ENCODE data around the gene THNSL1. TPM values are rescaled to one million over a fixed set of nuclear protein-coding genes. Genes with fewer than 3 reads are reported as not detected.
A peak's percentile ranks its signal among the peaks of the same experiment; 100 is the strongest.

Gene THNSL1
- total RNA-seq, 1 donor from 2014 or later: 6.5 TPM

DNA sequence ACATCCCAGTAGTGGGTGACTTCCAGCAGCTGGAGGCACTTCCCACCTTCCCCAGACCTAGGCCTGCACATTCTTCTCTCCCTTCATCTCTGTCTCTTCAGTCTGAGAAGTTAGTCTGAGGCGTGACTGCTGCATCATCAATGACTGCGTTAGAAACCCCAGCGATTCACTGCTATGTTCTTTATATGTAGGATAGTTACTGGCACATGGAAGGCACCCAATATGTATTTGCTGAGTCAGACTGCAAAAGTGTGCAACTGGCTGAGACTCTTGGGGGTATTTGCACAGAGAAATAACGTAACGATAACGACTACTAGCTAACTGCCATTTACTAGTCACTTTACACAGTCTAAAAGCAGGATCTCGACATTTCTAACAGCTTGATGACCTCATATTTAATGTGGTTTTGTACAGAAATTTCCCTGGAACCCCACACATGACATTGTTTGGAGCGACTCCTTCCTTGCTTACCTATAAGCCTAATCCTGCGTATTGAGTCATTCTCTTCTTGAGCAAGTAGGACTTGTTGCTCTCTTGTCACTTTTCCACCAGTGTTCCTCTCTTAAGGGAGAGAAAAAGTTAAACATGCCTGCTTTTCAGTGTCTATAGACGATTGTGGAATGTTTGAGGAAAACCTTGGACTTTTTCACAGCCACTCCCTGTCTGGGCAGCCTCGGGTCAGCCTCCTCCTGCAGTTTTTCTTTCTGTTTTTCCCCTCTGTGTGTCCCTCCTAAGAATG lies 45.5 kb downstream of the THNSL1 start:
- H3K9me3 Mint-ChIP-seq (ENCODE audit: low read depth): no peaks in the 10 kb centered on the region
- no peak overlapping the region for H3K4me3 Mint-ChIP-seq (ENCODE audit: low read depth)
- no peaks in the 10 kb centered on the region for H3K36me3 Mint-ChIP-seq (ENCODE audit: insufficient read depth)
- TF ChIP-seq, protein P1, sequence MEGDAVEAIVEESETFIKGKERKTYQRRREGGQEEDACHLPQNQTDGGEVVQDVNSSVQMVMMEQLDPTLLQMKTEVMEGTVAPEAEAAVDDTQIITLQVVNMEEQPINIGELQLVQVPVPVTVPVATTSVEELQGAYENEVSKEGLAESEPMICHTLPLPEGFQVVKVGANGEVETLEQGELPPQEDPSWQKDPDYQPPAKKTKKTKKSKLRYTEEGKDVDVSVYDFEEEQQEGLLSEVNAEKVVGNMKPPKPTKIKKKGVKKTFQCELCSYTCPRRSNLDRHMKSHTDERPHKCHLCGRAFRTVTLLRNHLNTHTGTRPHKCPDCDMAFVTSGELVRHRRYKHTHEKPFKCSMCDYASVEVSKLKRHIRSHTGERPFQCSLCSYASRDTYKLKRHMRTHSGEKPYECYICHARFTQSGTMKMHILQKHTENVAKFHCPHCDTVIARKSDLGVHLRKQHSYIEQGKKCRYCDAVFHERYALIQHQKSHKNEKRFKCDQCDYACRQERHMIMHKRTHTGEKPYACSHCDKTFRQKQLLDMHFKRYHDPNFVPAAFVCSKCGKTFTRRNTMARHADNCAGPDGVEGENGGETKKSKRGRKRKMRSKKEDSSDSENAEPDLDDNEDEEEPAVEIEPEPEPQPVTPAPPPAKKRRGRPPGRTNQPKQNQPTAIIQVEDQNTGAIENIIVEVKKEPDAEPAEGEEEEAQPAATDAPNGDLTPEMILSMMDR (IDR thresholded peaks at IDR 0.05; ENCODE audit: unreplicated experiment): no peak
- peak overlapping the region; percentile 90 for H3K27ac Mint-ChIP-seq
- no peaks in the 10 kb centered on the region for H3K27me3 Mint-ChIP-seq
- DNase-seq (ENCODE audit: low spot score, unreplicated experiment): no peak
- peaks cover 19% of the 10 kb centered on the region for H3K4me1 Mint-ChIP-seq (ENCODE audit: low read depth)

- H3K27me3 Mint-ChIP-seq: no peaks in the 10 kb centered on the region
- no peak overlapping the region for H3K27ac Mint-ChIP-seq
- H3K4me3 Mint-ChIP-seq (ENCODE audit: low read depth): no peak overlapping the region
- DNase-seq (ENCODE audit: low spot score, unreplicated experiment): no peak
- TF ChIP-seq, protein P1 (IDR thresholded peaks at IDR 0.05; ENCODE audit: unreplicated experiment): no peak
- H3K9me3 Mint-ChIP-seq (ENCODE audit: low read depth): no peaks in the 10 kb centered on the region
- peaks cover 17% of the 10 kb centered on the region for H3K4me1 Mint-ChIP-seq (ENCODE audit: low read depth)
- no peaks in the 10 kb centered on the region for H3K36me3 Mint-ChIP-seq (ENCODE audit: insufficient read depth)
These were observed 46.7 kb downstream of the THNSL1 start for GRCh38 chr10:25063157-25063556.

- Mint-ChIP-seq H3K4me3 (ENCODE audit: low read depth) (no peak overlapping the region), H3K27ac (no peak overlapping the region), H3K9me3 (ENCODE audit: low read depth) (no peaks in the 10 kb centered on the region), H3K27me3 (no peaks in the 10 kb centered on the region), H3K4me1 (ENCODE audit: low read depth) (peaks cover 17% of the 10 kb centered on the region), H3K36me3 (ENCODE audit: insufficient read depth) (no peaks in the 10 kb centered on the region)
- TF ChIP-seq, protein P1 (IDR thresholded peaks at IDR 0.05; ENCODE audit: unreplicated experiment): no peak
- no peak for DNase-seq (ENCODE audit: low spot score, unreplicated experiment)
These were observed 47.2 kb downstream of the THNSL1 start for GRCh38 chr10:25063644-25064043.

- H3K36me3 Mint-ChIP-seq (ENCODE audit: insufficient read depth): no peaks in the 10 kb centered on the region
- H3K9me3 Mint-ChIP-seq (ENCODE audit: low read depth): no peaks in the 10 kb centered on the region
- TF ChIP-seq, protein P1 (IDR thresholded peaks at IDR 0.05; ENCODE audit: unreplicated experiment): no peak
- no peak for DNase-seq (ENCODE audit: low spot score, unreplicated experiment)
- peaks cover 17% of the 10 kb centered on the region for H3K4me1 Mint-ChIP-seq (ENCODE audit: low read depth)
- H3K27ac Mint-ChIP-seq: no peak overlapping the region
- no peak overlapping the region for H3K4me3 Mint-ChIP-seq (ENCODE audit: low read depth)
- H3K27me3 Mint-ChIP-seq: no peaks in the 10 kb centered on the region
These were observed 48.0 kb downstream of the THNSL1 start for GRCh38 chr10:25064401-25064800.

DNA sequence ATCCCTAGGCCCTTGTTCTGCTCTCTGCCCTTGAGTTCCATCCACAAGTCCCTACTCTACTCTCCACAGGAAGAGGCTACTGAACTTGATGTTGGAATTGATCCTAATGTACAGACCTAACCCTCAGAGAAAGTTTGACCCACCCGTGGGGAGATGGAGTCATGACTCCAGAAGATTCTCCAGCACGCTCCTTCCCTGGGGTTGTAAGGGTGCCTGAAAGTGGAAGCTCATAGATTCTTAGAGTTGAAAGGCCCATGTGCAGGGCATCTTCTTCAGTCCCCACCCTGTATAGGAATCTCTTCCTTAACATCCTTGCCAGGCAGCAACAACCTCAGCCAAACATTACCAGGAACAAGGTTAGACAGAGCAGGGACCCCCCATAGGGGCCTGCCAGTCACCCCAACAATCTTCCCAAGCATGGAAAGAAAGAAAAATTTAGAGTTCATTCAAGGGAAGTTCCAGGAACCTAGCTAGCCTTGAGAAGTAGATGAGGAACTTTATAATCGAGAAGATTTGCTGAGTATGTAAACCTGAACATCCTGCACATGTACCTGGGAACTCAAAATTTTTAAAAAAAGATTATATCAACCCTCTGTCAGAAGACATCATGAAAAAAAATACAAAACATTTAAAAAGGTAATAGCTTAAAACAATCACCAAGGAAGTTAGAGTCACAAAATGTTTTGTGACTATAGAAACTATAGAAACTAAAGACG lies 49.5 kb downstream of the THNSL1 start:
- Mint-ChIP-seq H3K27me3 (no peaks in the 10 kb centered on the region), H3K36me3 (ENCODE audit: insufficient read depth) (no peaks in the 10 kb centered on the region), H3K9me3 (ENCODE audit: low read depth) (no peaks in the 10 kb centered on the region), H3K27ac (no peak overlapping the region), H3K4me1 (ENCODE audit: low read depth) (peaks cover 9% of the 10 kb centered on the region), H3K4me3 (ENCODE audit: low read depth) (no peak overlapping the region)
- TF ChIP-seq, protein P1 (IDR thresholded peaks at IDR 0.05; ENCODE audit: unreplicated experiment): no peak
- no peak for DNase-seq (ENCODE audit: low spot score, unreplicated experiment)

All from progenitor cell of endocrine pancreas (in vitro differentiated cells).